AG10803 (cell line): ENCODE measurements around the gene DPF3.

Experiments
- DNase-seq: peaks from one replicate; pipeline ENCODE4 v3.0.0; 2010; ENCODE audit warnings: low read depth
- H3K4me3 ChIP-seq: 2 replicates; pipeline ENCODE4 v1.5.1; 2011; ENCODE audit warnings: mild to moderate bottlenecking, low read length, control low read depth
- CTCF ChIP-seq: conservative IDR thresholded peaks from 2 replicates; pipeline ENCODE4 v1.5.1; 2011; ENCODE audit warnings: mild to moderate bottlenecking, low read length, control low read depth, inconsistent platforms

The DPF3 gene

GRCh38 chr14:72574715-72575114, 319.2 kb downstream of the DPF3 start:
- TF ChIP-seq CTCF, result no peak
- H3K4me3 ChIP-seq, result no peak overlapping the region
- DNase-seq, result no peak

DNA sequence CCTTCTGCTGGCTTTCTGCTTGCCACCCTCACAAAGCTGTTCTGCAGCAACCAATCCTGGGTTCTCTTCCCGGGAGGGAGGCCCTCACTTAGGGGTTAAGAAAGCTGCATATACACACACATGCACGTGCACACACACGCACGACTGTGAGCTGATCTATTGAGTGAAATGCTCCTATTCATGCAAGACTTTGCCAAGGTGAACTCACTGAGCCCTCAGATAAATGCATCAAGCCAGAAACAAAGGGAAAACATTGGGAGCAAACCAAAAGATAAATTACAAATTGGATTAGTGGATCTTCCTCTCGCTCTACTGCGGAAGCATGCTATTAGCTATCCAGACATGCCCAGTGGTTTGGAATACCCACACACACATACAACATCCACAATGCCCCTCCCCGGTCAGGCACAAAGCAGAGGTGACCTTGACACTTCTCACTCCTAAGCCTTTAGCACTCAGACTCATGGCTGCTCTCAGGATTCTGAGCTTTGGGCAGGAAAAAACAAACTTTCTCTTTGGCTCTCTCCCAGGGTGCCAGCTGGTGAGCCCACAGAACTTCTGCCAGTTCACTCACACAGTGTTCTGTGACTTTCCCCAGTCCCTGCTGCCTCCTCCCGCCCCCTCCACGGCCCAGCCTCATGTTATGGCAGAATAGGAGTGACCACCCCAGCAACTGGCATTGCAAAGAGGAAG, 320.0 kb downstream of the DPF3 start:
- no peak overlapping the region for H3K4me3 ChIP-seq
- no peak for DNase-seq
- no peak for TF ChIP-seq CTCF
